HepG2 (cell line): ENCODE data around the gene PRKCZ.

Experiments used
- CHD2 ChIP-seq: IDR thresholded peaks from 2 replicates; pipeline ENCODE4 v1.6.1; 2011; ENCODE audit warnings: low read depth, low read length, improper control_type of control experiment
- CTCF ChIP-seq: sonication (generic); formaldehyde crosslinking; IDR thresholded peaks from 2 replicates; pipeline ENCODE4 v1.5.0; 2020; ENCODE audit warnings: mild to moderate bottlenecking, missing genetic modification reagents, moderate library complexity
- MAZ ChIP-seq, 2 experiments: sonication (generic) in 1 of 2; formaldehyde crosslinking in 1 of 2; IDR thresholded peaks; 2 replicates each; pipeline versions ENCODE4 v1.5.0 to v1.6.1; 2012 to 2020; ENCODE audit warnings: low read depth in 2 of 2, mild to moderate bottlenecking in 2 of 2, borderline replicate concordance in 1 of 2, improper control_type of control experiment in 1 of 2, low read length in 1 of 2, missing genetic modification reagents in 1 of 2, moderate library complexity in 1 of 2
- POLR2A ChIP-seq, 2 experiments: IDR thresholded peaks; 2 replicates each; pipeline ENCODE4 v1.6.1; 2011; ENCODE audit warnings: low read depth in 2 of 2, low read length in 2 of 2, mild to moderate bottlenecking in 1 of 2, moderate library complexity in 1 of 2; ENCODE audit not compliant: insufficient read depth in 1 of 2
- ZBTB1 ChIP-seq: sonication (generic); formaldehyde crosslinking; IDR thresholded peaks from 2 replicates; pipeline ENCODE4 v1.4.0; 2020; ENCODE audit warnings: missing genetic modification reagents, borderline replicate concordance
- ZBTB8A ChIP-seq: sonication (generic); formaldehyde crosslinking; IDR thresholded peaks from 2 replicates; pipeline ENCODE4 v1.4.0; 2020; ENCODE audit warnings: mild to moderate bottlenecking, low read depth, missing genetic modification reagents, borderline replicate concordance

GRCh38 chr1:2231532-2232254 lies 181.5 kb downstream of the PRKCZ start:
- no peak for TF ChIP-seq ZBTB1
- no peak for TF ChIP-seq POLR2A (IDR thresholded peaks at IDR 0.05; ENCODE audit: insufficient read depth in 1 of 2, low read depth in 2 of 2, low read length in 2 of 2)
- TF ChIP-seq ZBTB8A (CRISPR knock-in tag) = no peak
- no peak for TF ChIP-seq CHD2
- no peak for TF ChIP-seq CTCF (CRISPR knock-in tag)
- no peak for TF ChIP-seq MAZ (IDR thresholded peaks at IDR 0.05; ENCODE audit: borderline replicate concordance, low read depth, low read length)
- TF ChIP-seq MAZ (CRISPR knock-in tag; IDR thresholded peaks at IDR 0.05; ENCODE audit: low read depth) = no peak
